Stimulated activated CD8-positive, alpha-beta memory T cell treated with anti-CD3 and anti-CD28 coated beads, Interleukin-2, amount 100 ng/mL, for 1 hour (primary cell): Measurements from ENCODE around the gene RENBP.

Source experiments
- DNase-seq, 2 donors: peaks; one replicate each; pipeline ENCODE4 v3.0.0-alpha.2; 2020; ENCODE audit warnings: low read depth in 2 of 2

RENBP gene

DNA sequence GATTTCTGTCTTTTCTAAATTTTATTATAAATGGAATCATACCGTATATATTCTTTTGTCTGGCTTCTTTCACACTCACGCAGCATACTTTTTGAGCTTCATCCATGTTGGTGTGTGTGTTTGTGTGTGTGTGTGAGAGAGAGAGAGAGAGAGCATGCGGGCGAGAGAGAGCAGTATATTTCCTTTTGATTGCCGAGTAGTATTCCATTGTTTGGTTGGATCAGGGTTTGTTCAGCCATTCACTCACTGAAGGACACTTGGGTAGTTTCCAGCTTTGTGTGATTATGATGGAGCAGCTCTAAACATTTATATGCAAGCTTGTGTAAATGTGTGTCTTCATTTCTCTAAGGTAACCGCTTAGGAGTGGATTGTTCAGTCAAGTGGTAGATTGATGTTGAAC, 55.3 kb downstream of the RENBP start:
- no peak for DNase-seq

DNA sequence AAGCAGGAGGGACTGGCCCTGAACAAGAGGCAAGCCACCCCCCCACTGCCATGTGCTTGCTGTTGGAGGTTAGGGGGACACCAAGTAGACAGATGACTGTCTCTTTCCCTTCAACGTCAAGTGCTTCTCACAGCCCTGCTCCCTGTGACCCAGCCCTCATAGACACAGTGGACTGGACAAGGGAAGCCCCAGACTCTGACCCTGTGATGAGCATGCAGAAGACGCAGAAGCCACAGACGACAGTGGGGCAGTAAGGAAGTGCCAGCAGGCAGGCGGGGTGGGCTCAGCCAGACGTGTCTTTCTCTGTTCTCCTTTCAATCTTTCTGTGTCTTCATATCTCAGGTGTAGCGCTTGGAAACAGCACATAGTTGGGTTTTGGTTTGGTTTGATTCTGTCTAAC, 56.1 kb downstream of the RENBP start:
- no peak for DNase-seq

DNA sequence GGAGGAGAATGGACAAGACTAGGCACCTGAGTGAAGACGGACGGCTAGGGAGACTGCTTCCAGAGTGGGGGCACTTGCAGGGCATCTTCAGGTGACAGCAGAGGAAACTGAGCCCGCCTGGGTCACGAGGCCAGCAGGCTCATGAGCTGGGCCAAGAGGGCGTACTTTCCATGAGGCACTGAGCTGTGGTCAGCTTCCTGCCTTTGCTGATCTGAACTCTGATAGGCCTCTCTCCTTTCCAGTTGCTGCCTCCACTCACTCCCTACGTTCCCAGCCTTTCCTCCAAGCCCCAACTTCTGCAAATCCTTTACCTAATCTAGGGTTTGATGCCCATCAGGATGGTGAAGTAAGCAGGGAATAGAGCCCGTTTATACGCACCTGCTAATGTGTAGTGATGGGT, 57.1 kb downstream of the RENBP start:
- DNase-seq: no peak

DNA sequence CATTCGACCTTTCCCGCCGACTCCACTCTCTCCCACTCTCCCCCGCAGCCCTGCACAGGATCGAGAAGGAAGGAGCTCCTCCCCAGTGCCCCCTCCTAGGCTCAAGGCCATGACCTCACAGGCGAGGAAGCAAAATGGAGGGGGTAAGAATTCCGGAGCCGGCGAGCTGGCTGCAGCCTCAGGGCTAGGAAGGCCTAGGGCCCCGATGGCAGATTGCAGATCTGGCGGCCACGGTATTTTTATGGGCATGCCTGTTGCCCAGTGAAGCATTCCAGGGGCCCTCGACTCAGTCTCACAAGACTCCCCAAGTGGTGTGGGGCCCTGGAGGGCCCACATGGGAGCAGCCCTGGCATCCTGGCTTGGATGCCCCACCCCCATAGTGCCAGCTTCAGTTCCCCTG, 57.5 kb downstream of the RENBP start:
- DNase-seq: no peak

DNA sequence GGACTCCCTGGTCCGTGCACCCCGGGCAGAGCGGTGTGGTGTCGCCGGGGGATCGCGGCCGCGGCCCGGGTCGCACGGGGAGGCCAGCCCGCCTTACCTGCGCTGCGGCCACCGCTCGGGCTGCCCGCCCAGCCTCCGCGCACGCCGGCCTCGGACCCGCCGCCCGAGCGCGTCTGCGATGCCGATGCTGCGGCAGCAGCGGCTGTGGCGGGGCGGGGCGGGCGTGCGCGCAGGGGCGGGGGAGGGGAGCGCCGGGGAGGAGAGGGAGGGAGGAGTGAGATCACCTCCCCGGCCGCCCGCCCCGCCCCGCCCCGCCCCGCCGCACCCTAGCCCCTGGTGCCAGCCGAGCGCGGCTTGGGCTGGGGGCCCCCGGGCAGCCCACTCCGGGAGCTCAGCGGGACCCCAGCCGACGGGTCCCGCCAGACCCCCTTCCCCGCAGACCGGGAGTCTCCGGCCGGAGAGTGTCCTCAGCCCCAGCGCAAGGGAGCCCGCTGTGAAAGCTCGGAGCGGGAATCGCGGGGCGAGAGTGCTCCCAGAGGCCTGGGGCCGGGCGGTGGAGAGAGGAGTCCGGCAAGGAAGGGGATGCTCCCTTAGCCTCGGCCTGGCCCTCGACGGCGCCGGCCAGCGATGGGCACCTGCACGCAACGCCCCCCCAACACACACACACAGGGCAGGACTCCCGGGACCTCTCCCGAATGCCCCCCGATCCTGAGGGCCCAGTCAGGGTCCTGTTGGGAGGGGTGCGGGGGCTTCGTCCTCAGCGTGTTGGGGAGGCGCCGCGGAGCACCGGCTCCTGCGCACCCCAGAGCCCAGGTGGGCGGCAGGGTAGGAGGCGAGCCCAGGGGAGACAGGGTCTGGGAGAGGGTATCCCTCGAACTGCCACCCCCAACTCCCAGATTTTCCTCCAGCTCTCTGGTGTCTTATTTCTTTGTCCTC, 58.2 kb downstream of the RENBP start, which contains the start of gene L1CAM:
L1CAM (minus strand) TSS at position 206 of the 936 bp plus-strand sequence. CDS start 10,337 bp downstream, outside the sequence.
- no peak for DNase-seq
